Limb (tissue), 2 donors: ENCODE measurements around the gene FBN3.
A peak's percentile ranks its signal among the peaks of the same experiment; 100 is the strongest.

ENCODE experiments used
- DNase-seq, 2 donors: peaks; one replicate each; pipeline ENCODE4 v3.0.0-alpha.2; 2016; ENCODE audit errors: extremely low spot score in 2 of 2

The FBN3 gene

GRCh38 chr19:8148410-8149260 lies 757 bp downstream of the FBN3 start:
- DNase-seq: peak in 1 of 2 donors; percentile 80

GRCh38 chr19:8148088-8148409 lies 1.3 kb downstream of the FBN3 start:
- peak in 1 of 2 donors; percentile 44 for DNase-seq

GRCh38 chr19:8147582-8147978 lies 1.8 kb downstream of the FBN3 start:
- DNase-seq: no peak

GRCh38 chr19:8146877-8147581 lies 2.4 kb downstream of the FBN3 start:
- peak in 1 of 2 donors; percentile 48 for DNase-seq

- DNase-seq: no peak
Observed at GRCh38 chr19:8144273-8144995, 5.0 kb downstream of the FBN3 start.

- DNase-seq: no peak
Observed at GRCh38 chr19:8143041-8143440, 6.4 kb downstream of the FBN3 start.

- peak in 1 of 2 donors; percentile 73 for DNase-seq
Observed at GRCh38 chr19:8142513-8142900, 6.9 kb downstream of the FBN3 start.

GRCh38 chr19:8141726-8142512 lies 7.5 kb downstream of the FBN3 start:
- no peak for DNase-seq

- DNase-seq: no peak
Observed at GRCh38 chr19:8138201-8138600, 11.2 kb downstream of the FBN3 start.

GRCh38 chr19:8137425-8137824 lies 12.0 kb downstream of the FBN3 start:
- DNase-seq: no peak

GRCh38 chr19:8135946-8136618 lies 13.3 kb downstream of the FBN3 start:
- no peak for DNase-seq

- no peak for DNase-seq
Observed at GRCh38 chr19:8132858-8133458, 16.4 kb downstream of the FBN3 start.

- DNase-seq: no peak
Observed at GRCh38 chr19:8131517-8131916, 17.9 kb downstream of the FBN3 start.

- DNase-seq: no peak
Observed at GRCh38 chr19:8129061-8129618, 20.3 kb downstream of the FBN3 start.

- DNase-seq: no peak
Observed at GRCh38 chr19:8128551-8128950, 20.8 kb downstream of the FBN3 start.

- no peak for DNase-seq
Observed at GRCh38 chr19:8127311-8127710, 22.1 kb downstream of the FBN3 start.

GRCh38 chr19:8126511-8126910 lies 22.9 kb downstream of the FBN3 start:
- no peak for DNase-seq

GRCh38 chr19:8126008-8126407 lies 23.4 kb downstream of the FBN3 start:
- no peak for DNase-seq

GRCh38 chr19:8123683-8124082 lies 25.7 kb downstream of the FBN3 start:
- DNase-seq: no peak
